ENCODE measurements around the gene CHRM5. TPM values are rescaled to one million over a fixed set of nuclear protein-coding genes. Genes with fewer than 3 reads are reported as not detected.
"Not testable (repeated sequence)": the region's sequence is repeated elsewhere in the genome, so short reads cannot be mapped to it uniquely, and the experiment has no call there.

CHRM5 gene
- total RNA-seq, 1 experiment from 2014 or later: not detected

DNA sequence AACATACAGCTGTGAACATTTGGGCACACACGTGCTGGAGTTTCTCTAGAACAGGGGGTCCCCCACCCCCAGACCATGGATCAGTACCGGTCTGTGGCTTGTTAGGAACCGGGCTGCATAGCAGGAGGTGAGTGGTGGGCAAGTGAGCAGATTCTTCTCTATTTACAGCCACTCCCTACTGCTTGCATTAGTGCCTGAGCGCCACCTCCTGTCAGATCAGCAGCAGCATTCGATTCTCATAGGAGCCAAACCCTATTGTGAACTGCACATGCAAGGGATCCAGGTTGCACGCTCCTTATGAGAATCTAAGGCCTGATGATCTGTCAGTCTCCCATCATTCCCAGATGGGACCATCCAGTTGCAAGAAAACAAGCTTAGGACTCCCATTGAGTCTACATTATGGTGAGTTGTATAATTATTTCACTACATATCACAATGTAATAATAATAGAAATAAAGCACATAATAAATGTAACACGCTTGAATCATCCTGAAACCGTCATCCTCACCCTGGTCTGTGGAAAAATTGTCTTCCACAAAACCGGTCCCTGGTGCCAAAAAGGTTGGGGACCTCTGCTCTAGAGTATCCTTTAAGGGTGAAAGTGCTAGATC lies 25.8 kb downstream of the CHRM5 start:
- RAD21 ChIA-PET (ENCODE audit: low non-redundant PET in 1 of 2, low total read pairs in 2 of 2, uncharacterized antibody in 2 of 2, unreplicated experiment in 2 of 2): no interaction called here
- Histone ChIP-seq H4K20me1 (ENCODE audit: insufficient read depth) (no peaks in the 10 kb centered on the region), H3K79me2 (ENCODE audit: insufficient read depth, low read length) (no peaks in the 10 kb centered on the region), H3K9ac (ENCODE audit: low read length) (no peak overlapping the region), H3K27me3 (ENCODE audit: insufficient read depth, low read length) (no peaks in the 10 kb centered on the region), H3K4me1 (ENCODE audit: control insufficient read depth in 1 of 2, insufficient read depth in 2 of 2, low read length in 2 of 2) (no peaks in the 10 kb centered on the region), H2AFZ (ENCODE audit: low read depth, low read length, poor library complexity, severe bottlenecking) (no peak overlapping the region), H3K9me2 (ENCODE audit: insufficient read depth) (no peaks in the 10 kb centered on the region), H3K4me3 (replicated peaks in 1 of 2; ENCODE audit: low read depth in 1 of 2, low read length in 2 of 2) (no peak overlapping the region), H3K36me3 (ENCODE audit: control insufficient read depth in 1 of 2, insufficient read depth in 2 of 2, low read length in 2 of 2) (no peaks in the 10 kb centered on the region), H3K9me3 (ENCODE audit: control insufficient read depth in 1 of 2, insufficient read depth in 1 of 2, low read depth in 1 of 2, low read length in 2 of 2) (no peaks in the 10 kb centered on the region), H3K27ac (ENCODE audit: low read depth, low read length) (no peak overlapping the region), H3K4me2 (ENCODE audit: low read length) (no peak overlapping the region)
- CTCF ChIA-PET: interaction anchor here (1.3 to 2.1 kb wide), 3 partner anchors 255 to 259 kb away, joined by 3 to 8 read pairs (median 4); no protein-coding TSS in a partner anchor
- POLR2A ChIA-PET: no interaction called here
- no TSS peak for BruUV-seq (replicated peaks)
- ATAC-seq (peak; percentile 91), DNase-seq (ENCODE audit: low read depth, low spot score) (peak; percentile 22)
- intact Hi-C loops (cut with micrococcal nuclease): loop anchor here (5.0 kb wide), 1 partner anchor 257 kb away; no protein-coding TSS in a partner anchor
- no peak for TF ChIP-seq POLR2A (IDR thresholded peaks at IDR 0.05; ENCODE audit: borderline replicate concordance, extremely low read depth, insufficient read depth, insufficient read length)
- TF ChIP-seq TCF7L2 (IDR thresholded peaks at IDR 0.05; ENCODE audit: borderline replicate concordance, extremely low read depth, insufficient read depth, insufficient read length): no peak
- TF ChIP-seq, protein P1, sequence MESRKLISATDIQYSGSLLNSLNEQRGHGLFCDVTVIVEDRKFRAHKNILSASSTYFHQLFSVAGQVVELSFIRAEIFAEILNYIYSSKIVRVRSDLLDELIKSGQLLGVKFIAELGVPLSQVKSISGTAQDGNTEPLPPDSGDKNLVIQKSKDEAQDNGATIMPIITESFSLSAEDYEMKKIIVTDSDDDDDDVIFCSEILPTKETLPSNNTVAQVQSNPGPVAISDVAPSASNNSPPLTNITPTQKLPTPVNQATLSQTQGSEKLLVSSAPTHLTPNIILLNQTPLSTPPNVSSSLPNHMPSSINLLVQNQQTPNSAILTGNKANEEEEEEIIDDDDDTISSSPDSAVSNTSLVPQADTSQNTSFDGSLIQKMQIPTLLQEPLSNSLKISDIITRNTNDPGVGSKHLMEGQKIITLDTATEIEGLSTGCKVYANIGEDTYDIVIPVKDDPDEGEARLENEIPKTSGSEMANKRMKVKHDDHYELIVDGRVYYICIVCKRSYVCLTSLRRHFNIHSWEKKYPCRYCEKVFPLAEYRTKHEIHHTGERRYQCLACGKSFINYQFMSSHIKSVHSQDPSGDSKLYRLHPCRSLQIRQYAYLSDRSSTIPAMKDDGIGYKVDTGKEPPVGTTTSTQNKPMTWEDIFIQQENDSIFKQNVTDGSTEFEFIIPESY (IDR thresholded peaks at IDR 0.05; ENCODE audit: extremely low read depth, insufficient replicate concordance, low read length): no peak
- TF ChIP-seq, protein P2, sequence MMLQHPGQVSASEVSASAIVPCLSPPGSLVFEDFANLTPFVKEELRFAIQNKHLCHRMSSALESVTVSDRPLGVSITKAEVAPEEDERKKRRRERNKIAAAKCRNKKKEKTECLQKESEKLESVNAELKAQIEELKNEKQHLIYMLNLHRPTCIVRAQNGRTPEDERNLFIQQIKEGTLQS (IDR thresholded peaks at IDR 0.05): no peak
- no peak for TF ChIP-seq EZH2 (IDR thresholded peaks at IDR 0.05)
- no peak for TF ChIP-seq ELF1 (IDR thresholded peaks at IDR 0.05; ENCODE audit: borderline replicate concordance, low read depth)
- TF ChIP-seq, protein P3, sequence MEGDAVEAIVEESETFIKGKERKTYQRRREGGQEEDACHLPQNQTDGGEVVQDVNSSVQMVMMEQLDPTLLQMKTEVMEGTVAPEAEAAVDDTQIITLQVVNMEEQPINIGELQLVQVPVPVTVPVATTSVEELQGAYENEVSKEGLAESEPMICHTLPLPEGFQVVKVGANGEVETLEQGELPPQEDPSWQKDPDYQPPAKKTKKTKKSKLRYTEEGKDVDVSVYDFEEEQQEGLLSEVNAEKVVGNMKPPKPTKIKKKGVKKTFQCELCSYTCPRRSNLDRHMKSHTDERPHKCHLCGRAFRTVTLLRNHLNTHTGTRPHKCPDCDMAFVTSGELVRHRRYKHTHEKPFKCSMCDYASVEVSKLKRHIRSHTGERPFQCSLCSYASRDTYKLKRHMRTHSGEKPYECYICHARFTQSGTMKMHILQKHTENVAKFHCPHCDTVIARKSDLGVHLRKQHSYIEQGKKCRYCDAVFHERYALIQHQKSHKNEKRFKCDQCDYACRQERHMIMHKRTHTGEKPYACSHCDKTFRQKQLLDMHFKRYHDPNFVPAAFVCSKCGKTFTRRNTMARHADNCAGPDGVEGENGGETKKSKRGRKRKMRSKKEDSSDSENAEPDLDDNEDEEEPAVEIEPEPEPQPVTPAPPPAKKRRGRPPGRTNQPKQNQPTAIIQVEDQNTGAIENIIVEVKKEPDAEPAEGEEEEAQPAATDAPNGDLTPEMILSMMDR (IDR thresholded peaks at IDR 0.05 in 2 of 3, conservative IDR thresholded peaks at IDR 0.05 in 1 of 3; ENCODE audit: borderline replicate concordance in 1 of 3, insufficient read depth in 1 of 3, low read depth in 2 of 3, low read length in 2 of 3): peak; percentile 14 to 69 (median 59); a peak in 4 of 6 replicates
- no peak for TF ChIP-seq YY1 (IDR thresholded peaks at IDR 0.05; ENCODE audit: extremely low read depth, insufficient replicate concordance, low read depth, low read length)
- TF ChIP-seq RAD21 (IDR thresholded peaks at IDR 0.05; ENCODE audit: low read depth): peak; percentile 52

DNA sequence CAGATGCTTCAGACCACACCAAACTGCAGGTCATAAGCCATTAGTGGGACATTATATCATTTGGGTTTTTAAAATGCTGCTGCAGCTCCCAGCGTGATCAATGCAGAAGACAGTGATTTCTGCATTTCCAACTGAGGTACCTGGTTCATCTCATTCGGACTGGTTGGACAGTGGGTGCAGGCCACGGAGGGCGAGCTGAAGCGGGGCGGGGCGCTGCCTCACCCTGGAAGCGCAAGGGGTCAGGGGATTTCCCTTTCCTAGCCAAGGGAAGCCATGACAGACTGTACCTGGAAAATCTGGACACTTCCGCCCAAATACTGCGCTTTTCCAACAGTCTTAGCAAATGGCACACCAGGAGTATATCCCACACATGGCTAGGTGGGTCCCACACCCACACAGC lies 27.4 kb downstream of the CHRM5 start:
- H3K36me3 ChIP-seq (ENCODE audit: control insufficient read depth in 1 of 2, insufficient read depth in 2 of 2, low read length in 2 of 2); BruUV-seq (replicated peaks); H3K9me3 ChIP-seq (ENCODE audit: control insufficient read depth in 1 of 2, insufficient read depth in 1 of 2, low read depth in 1 of 2, low read length in 2 of 2); H2AFZ ChIP-seq (ENCODE audit: low read depth, low read length, poor library complexity, severe bottlenecking); H3K9ac ChIP-seq (ENCODE audit: low read length); POLR2A ChIA-PET; DNase-seq (ENCODE audit: low read depth, low spot score); RAD21 ChIA-PET (ENCODE audit: low non-redundant PET in 1 of 2, low total read pairs in 2 of 2, uncharacterized antibody in 2 of 2, unreplicated experiment in 2 of 2); H3K4me1 ChIP-seq (ENCODE audit: control insufficient read depth in 1 of 2, insufficient read depth in 2 of 2, low read length in 2 of 2); H4K20me1 ChIP-seq (ENCODE audit: insufficient read depth); H3K79me2 ChIP-seq (ENCODE audit: insufficient read depth, low read length); H3K9me2 ChIP-seq (ENCODE audit: insufficient read depth); H3K27ac ChIP-seq (ENCODE audit: low read depth, low read length); H3K27me3 ChIP-seq (ENCODE audit: insufficient read depth, low read length); H3K4me2 ChIP-seq (ENCODE audit: low read length); H3K4me3 ChIP-seq (replicated peaks in 1 of 2; ENCODE audit: low read depth in 1 of 2, low read length in 2 of 2); intact Hi-C loops (cut with micrococcal nuclease); CTCF ChIA-PET; ATAC-seq: not testable (repeated sequence)
